HepG2 (cell line): ENCODE measurements around the gene CUL4B. TPM values are rescaled to one million over a fixed set of nuclear protein-coding genes. Genes with fewer than 3 reads are reported as not detected.
A peak's percentile ranks its signal among the peaks of the same experiment; 100 is the strongest.

Source experiments
- ATF7 ChIP-seq, 2 experiments: fragments of 450-650 bp in 1 of 2; sonication (generic) in 1 of 2; formaldehyde crosslinking in 1 of 2; IDR thresholded peaks; 2 replicates each; pipeline versions ENCODE4 v1.4.0 to v1.6.1; 2016 to 2020; ENCODE audit warnings: antibody characterized with exemption in 1 of 2, mild to moderate bottlenecking in 1 of 2, missing genetic modification reagents in 1 of 2
- ATF7-NPFF ChIP-seq: sonication (generic); formaldehyde crosslinking; IDR thresholded peaks from 2 replicates; pipeline ENCODE4 v1.8.1; 2023; ENCODE audit warnings: mild to moderate bottlenecking, low read depth, missing genetic modification reagents, moderate library complexity
- ATRX ChIP-seq: sonication (generic); formaldehyde crosslinking; IDR thresholded peaks from 2 replicates; pipeline ENCODE4 v1.4.0; 2020; ENCODE audit warnings: missing genetic modification reagents, borderline replicate concordance
- ELF3 ChIP-seq: IDR thresholded peaks from 2 replicates; pipeline ENCODE4 v1.6.1; 2016; ENCODE audit warnings: missing genetic modification reagents, missing compliant biosample characterization
- EZH2 ChIP-seq: conservative IDR thresholded peaks from 2 replicates; pipeline ENCODE4 v1.6.1; 2012; ENCODE audit warnings: mild to moderate bottlenecking, low read depth, low read length, moderate library complexity
- GATA4 ChIP-seq: sonication (generic); IDR thresholded peaks from 2 replicates; pipeline ENCODE4 v1.6.1; 2016; ENCODE audit warnings: antibody characterized with exemption, low read depth, borderline replicate concordance
- GTF2F1 ChIP-seq: fragments of 150-350 bp; IDR thresholded peaks from 2 replicates; pipeline ENCODE4 v1.6.1; 2014; ENCODE audit warnings: low read length
- HDAC6 ChIP-seq: fragments of 200-600 bp; sonication (generic); IDR thresholded peaks from 2 replicates; pipeline ENCODE4 v1.7.0; 2017; ENCODE audit warnings: mild to moderate bottlenecking, antibody characterized with exemption, low read length, low read depth
- HES4 ChIP-seq: sonication (generic); formaldehyde crosslinking; IDR thresholded peaks from 2 replicates; pipeline ENCODE4 v1.9.0; 2021; ENCODE audit warnings: mild to moderate bottlenecking, missing genetic modification reagents, borderline replicate concordance
- HOXA3 ChIP-seq: sonication (generic); formaldehyde crosslinking; IDR thresholded peaks from 2 replicates; pipeline ENCODE4 v1.5.0; 2020; ENCODE audit warnings: missing genetic modification reagents
- KLF15 ChIP-seq: sonication (generic); formaldehyde crosslinking; IDR thresholded peaks from 2 replicates; pipeline ENCODE4 v1.8.1; 2023; ENCODE audit warnings: borderline replicate concordance, mild to moderate bottlenecking, inconsistent platforms, missing genetic modification reagents, mixed read lengths
- KLF6 ChIP-seq: IDR thresholded peaks from 2 replicates; pipeline ENCODE4 v1.8.0; 2016; ENCODE audit warnings: missing biosample characterization, missing genetic modification reagents
- SMAD9 ChIP-seq: sonication (generic); formaldehyde crosslinking; IDR thresholded peaks from 2 replicates; pipeline ENCODE4 v1.5.1; 2020; ENCODE audit warnings: mild to moderate bottlenecking, missing genetic modification reagents
- THRA ChIP-seq: sonication (generic); formaldehyde crosslinking; IDR thresholded peaks from 2 replicates; pipeline ENCODE4 v1.4.0; 2020; ENCODE audit warnings: missing genetic modification reagents, borderline replicate concordance
- TOPORS ChIP-seq: sonication (generic); formaldehyde crosslinking; IDR thresholded peaks from 2 replicates; pipeline ENCODE4 v1.8.0; 2023; ENCODE audit warnings: mild to moderate bottlenecking, missing genetic modification reagents
- ZBTB42 ChIP-seq: sonication (generic); formaldehyde crosslinking; IDR thresholded peaks from 2 replicates; pipeline ENCODE4 v1.5.0; 2020; ENCODE audit warnings: mild to moderate bottlenecking, missing genetic modification reagents
- ZFYVE20 ChIP-seq: sonication (generic); formaldehyde crosslinking; IDR thresholded peaks from 2 replicates; pipeline ENCODE4 v1.8.0; 2023; ENCODE audit warnings: low read depth, mild to moderate bottlenecking, moderate library complexity, missing genetic modification reagents, borderline replicate concordance
- ZNF263 ChIP-seq: sonication (generic); formaldehyde crosslinking; IDR thresholded peaks from 2 replicates; pipeline ENCODE4 v1.4.0; 2020; ENCODE audit warnings: missing genetic modification reagents
- ZNF354B ChIP-seq: sonication (generic); formaldehyde crosslinking; IDR thresholded peaks from 2 replicates; pipeline ENCODE4 v1.8.0; 2022; ENCODE audit warnings: mild to moderate bottlenecking, missing genetic modification reagents
- ZNF629 ChIP-seq: sonication (generic); formaldehyde crosslinking; conservative IDR thresholded peaks from 2 replicates; pipeline ENCODE4 v1.5.0; 2020; ENCODE audit warnings: missing genetic modification reagents
- ZNF737 ChIP-seq: sonication (generic); formaldehyde crosslinking; IDR thresholded peaks from 2 replicates; pipeline ENCODE4 v1.5.0; 2020; ENCODE audit warnings: missing genetic modification reagents, mild to moderate bottlenecking, borderline replicate concordance
- ZNF761 ChIP-seq: sonication (generic); formaldehyde crosslinking; conservative IDR thresholded peaks from 2 replicates; pipeline ENCODE4 v1.4.0; 2020; ENCODE audit warnings: mild to moderate bottlenecking, missing genetic modification reagents
- ZNF768 ChIP-seq: sonication (generic); formaldehyde crosslinking; IDR thresholded peaks from 2 replicates; pipeline ENCODE4 v1.4.0; 2020; ENCODE audit warnings: missing genetic modification reagents
- ZNF782 ChIP-seq: sonication (generic); formaldehyde crosslinking; IDR thresholded peaks from 2 replicates; pipeline ENCODE4 v1.4.0; 2020; ENCODE audit warnings: missing genetic modification reagents, mild to moderate bottlenecking, borderline replicate concordance
- polyA plus RNA-seq, 8 experiments: library from polyadenylated mRNA; depleted of rRNA in 3 of 8; stranded (reverse) in 7 of 8; unstranded in 1 of 8; fragments of >200 nt; fragmentation: Illumina TruSeq in 4 of 8; extraction: Trizol in 4 of 8; gene quantifications; 2 replicates each; pipeline versions ENCODE4 v1.2.1 to v1.2.3, GENCODE V29; 2011 to 2016; ENCODE audit warnings: low read depth in 4 of 8, missing spikeins in 1 of 8, mixed read lengths in 1 of 8; ENCODE audit not compliant: insufficient read depth in 1 of 8
- total RNA-seq, 5 experiments: library from RNA; depleted of rRNA; stranded (reverse); fragments of >200 nt; fragmentation: Illumina TruSeq; extraction: Trizol; gene quantifications; 2 replicates each; pipeline ENCODE4 v1.2.3, GENCODE V29; 2016; ENCODE audit warnings: low read depth in 1 of 5
- TF ChIP-seq, protein P1 (sequence below): sonication (generic); formaldehyde crosslinking; IDR thresholded peaks from 2 replicates; pipeline ENCODE4 v1.4.0; 2020; ENCODE audit warnings: mild to moderate bottlenecking, missing genetic modification reagents

Gene CUL4B
- total and polyA plus RNA-seq, 2 of the 13 experiments (the other 11 are each of a cell fraction or from before 2014, with no cell fraction given): 21.6 to 28.5 TPM

DNA sequence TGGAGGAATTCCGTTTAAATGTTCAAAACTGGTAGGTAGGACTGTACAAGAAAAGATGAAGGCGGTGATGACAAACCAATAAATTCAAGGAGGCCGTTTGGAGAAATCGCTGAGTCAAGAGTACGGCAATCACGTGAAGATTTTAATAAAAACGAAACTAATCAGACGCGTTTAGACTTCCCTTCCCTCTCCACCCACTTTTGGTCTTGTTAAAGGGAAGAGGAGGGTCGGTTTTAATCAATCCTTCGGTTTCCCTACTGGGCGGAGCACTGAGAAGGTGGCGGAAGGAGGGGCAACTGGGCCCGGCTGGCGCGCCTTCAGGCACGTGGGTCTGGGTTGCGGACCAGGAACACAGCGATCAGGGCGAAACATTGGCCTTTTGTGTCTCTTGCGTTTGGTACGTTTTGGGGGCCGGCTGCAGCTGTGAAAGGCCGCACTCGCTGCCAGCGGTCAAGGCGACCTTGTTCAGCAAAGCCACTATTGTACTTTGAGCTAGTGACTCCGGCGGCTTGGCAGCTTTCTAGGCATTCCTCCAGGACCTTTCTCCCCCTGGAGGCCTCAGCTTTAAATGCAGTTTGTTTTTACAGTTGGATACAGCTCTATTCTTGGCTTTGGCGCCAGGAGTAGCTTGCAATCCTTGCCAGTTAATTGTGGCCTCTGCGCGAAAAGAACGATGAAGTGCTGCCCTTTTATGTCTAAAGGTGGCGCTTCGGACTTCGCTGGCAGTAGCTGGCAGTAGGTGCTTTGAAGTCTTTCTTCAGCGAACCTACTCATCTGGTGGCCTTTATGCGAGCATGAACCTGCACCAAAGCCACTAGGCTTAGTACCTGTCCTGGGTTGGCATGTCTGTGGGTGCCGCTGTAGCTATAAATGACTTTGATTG, 74.9 kb downstream of the CUL4B start (continued):
- no peak for TF ChIP-seq ATF7 (IDR thresholded peaks at IDR 0.05)
- peak; percentile 30; the same call in 1 of the 2 replicates for TF ChIP-seq ATF7 (CRISPR knock-in tag; IDR thresholded peaks at IDR 0.05)
- TF ChIP-seq ZNF768 (CRISPR knock-in tag): no peak
- no peak for TF ChIP-seq ATF7-NPFF (CRISPR knock-in tag)
- TF ChIP-seq ELF3: peak; percentile 70
- no peak for TF ChIP-seq KLF6 (CRISPR knock-in tag)
- TF ChIP-seq ZNF263 (CRISPR knock-in tag): no peak
- TF ChIP-seq GATA4: no peak
- TF ChIP-seq, protein P1, sequence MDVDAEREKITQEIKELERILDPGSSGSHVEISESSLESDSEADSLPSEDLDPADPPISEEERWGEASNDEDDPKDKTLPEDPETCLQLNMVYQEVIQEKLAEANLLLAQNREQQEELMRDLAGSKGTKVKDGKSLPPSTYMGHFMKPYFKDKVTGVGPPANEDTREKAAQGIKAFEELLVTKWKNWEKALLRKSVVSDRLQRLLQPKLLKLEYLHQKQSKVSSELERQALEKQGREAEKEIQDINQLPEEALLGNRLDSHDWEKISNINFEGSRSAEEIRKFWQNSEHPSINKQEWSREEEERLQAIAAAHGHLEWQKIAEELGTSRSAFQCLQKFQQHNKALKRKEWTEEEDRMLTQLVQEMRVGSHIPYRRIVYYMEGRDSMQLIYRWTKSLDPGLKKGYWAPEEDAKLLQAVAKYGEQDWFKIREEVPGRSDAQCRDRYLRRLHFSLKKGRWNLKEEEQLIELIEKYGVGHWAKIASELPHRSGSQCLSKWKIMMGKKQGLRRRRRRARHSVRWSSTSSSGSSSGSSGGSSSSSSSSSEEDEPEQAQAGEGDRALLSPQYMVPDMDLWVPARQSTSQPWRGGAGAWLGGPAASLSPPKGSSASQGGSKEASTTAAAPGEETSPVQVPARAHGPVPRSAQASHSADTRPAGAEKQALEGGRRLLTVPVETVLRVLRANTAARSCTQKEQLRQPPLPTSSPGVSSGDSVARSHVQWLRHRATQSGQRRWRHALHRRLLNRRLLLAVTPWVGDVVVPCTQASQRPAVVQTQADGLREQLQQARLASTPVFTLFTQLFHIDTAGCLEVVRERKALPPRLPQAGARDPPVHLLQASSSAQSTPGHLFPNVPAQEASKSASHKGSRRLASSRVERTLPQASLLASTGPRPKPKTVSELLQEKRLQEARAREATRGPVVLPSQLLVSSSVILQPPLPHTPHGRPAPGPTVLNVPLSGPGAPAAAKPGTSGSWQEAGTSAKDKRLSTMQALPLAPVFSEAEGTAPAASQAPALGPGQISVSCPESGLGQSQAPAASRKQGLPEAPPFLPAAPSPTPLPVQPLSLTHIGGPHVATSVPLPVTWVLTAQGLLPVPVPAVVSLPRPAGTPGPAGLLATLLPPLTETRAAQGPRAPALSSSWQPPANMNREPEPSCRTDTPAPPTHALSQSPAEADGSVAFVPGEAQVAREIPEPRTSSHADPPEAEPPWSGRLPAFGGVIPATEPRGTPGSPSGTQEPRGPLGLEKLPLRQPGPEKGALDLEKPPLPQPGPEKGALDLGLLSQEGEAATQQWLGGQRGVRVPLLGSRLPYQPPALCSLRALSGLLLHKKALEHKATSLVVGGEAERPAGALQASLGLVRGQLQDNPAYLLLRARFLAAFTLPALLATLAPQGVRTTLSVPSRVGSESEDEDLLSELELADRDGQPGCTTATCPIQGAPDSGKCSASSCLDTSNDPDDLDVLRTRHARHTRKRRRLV: no peak
- no peak for TF ChIP-seq TOPORS (CRISPR knock-in tag)
- no peak for TF ChIP-seq HES4
- no peak for TF ChIP-seq ZNF629 (CRISPR knock-in tag)
- no peak for TF ChIP-seq ZFYVE20 (CRISPR knock-in tag)
- no peak for TF ChIP-seq EZH2
- TF ChIP-seq HDAC6: no peak
- no peak for TF ChIP-seq GTF2F1
- TF ChIP-seq THRA (CRISPR knock-in tag): no peak
- no peak for TF ChIP-seq KLF15 (CRISPR knock-in tag)
- no peak for TF ChIP-seq ZNF354B (CRISPR knock-in tag)
- TF ChIP-seq ZBTB42 (CRISPR knock-in tag): no peak
- no peak for TF ChIP-seq ZNF761 (CRISPR knock-in tag)
- TF ChIP-seq ZNF782 (CRISPR knock-in tag): no peak
- peak; percentile 68 for TF ChIP-seq HOXA3 (CRISPR knock-in tag)
- no peak for TF ChIP-seq SMAD9 (CRISPR knock-in tag)
- no peak for TF ChIP-seq ZNF737 (CRISPR knock-in tag)
- TF ChIP-seq ATRX: no peak
